SJCRH30 (cell line): ENCODE data around the gene MAML3. TPM values are rescaled to one million over a fixed set of nuclear protein-coding genes. Genes with fewer than 3 reads are reported as not detected.

Experiments used
- DNase-seq, 2 experiments: peaks; one replicate each; pipeline ENCODE4 v3.0.0-alpha.2; 2015 to 2020
- H3K27ac ChIP-seq: fragments of 250-450 bp; sonication (Bioruptor Pico); 2 replicates; pipeline ENCODE4 v1.5.1; 2020; ENCODE audit warnings: mild to moderate bottlenecking, moderate library complexity
- H3K27me3 ChIP-seq: fragments of 250-450 bp; sonication (Bioruptor Pico); 2 replicates; pipeline ENCODE4 v1.5.1; 2020; ENCODE audit warnings: mild to moderate bottlenecking, moderate library complexity
- H3K36me3 ChIP-seq: fragments of 250-450 bp; sonication (Bioruptor Pico); 2 replicates; pipeline ENCODE4 v1.5.1; 2020; ENCODE audit warnings: mild to moderate bottlenecking, moderate library complexity
- H3K4me1 ChIP-seq: fragments of 250-450 bp; sonication (Bioruptor Pico); 2 replicates; pipeline ENCODE4 v1.5.1; 2020; ENCODE audit warnings: mild to moderate bottlenecking, moderate library complexity
- H3K4me3 ChIP-seq: fragments of 250-450 bp; sonication (Bioruptor Pico); 2 replicates; pipeline ENCODE4 v1.5.1; 2020; ENCODE audit warnings: mild to moderate bottlenecking, moderate library complexity
- H3K9me3 ChIP-seq: fragments of 250-450 bp; sonication (Bioruptor Pico); replicated peaks from 2 replicates; pipeline ENCODE4 v1.5.1; 2020; ENCODE audit warnings: mild to moderate bottlenecking, moderate library complexity
- total RNA-seq: library from RNA; depleted of rRNA; stranded (reverse); fragments of >200 nt; shearing (Covaris generic); gene quantifications from 2 replicates; pipeline ENCODE4 v1.2.3, GENCODE V29; 2014

The MAML3 gene
- total RNA-seq, 1 experiment from 2014 or later = 0.42 TPM

GRCh38 chr4:139857021-139857420 lies 297.0 kb downstream of the MAML3 start:
- DNase-seq = peak; percentile 49 to 76
- H3K4me1 ChIP-seq = peaks cover 12% of the 10 kb centered on the region
- H3K9me3 ChIP-seq = no peaks in the 10 kb centered on the region
- no peak overlapping the region for H3K27ac ChIP-seq
- H3K27me3 ChIP-seq = no peaks in the 10 kb centered on the region
- no peaks in the 10 kb centered on the region for H3K36me3 ChIP-seq
- H3K4me3 ChIP-seq = no peak overlapping the region

GRCh38 chr4:139854668-139855403 lies 299.1 kb downstream of the MAML3 start:
- DNase-seq = no peak
- no peaks in the 10 kb centered on the region for H3K27me3 ChIP-seq
- no peak overlapping the region for H3K27ac ChIP-seq
- no peaks in the 10 kb centered on the region for H3K36me3 ChIP-seq
- H3K9me3 ChIP-seq = no peaks in the 10 kb centered on the region
- H3K4me3 ChIP-seq = no peak overlapping the region
- peaks cover 12% of the 10 kb centered on the region for H3K4me1 ChIP-seq

- Histone ChIP-seq H3K4me1 (peaks cover 12% of the 10 kb centered on the region), H3K4me3 (no peak overlapping the region), H3K9me3 (no peaks in the 10 kb centered on the region), H3K27ac (no peak overlapping the region), H3K27me3 (no peaks in the 10 kb centered on the region), H3K36me3 (no peaks in the 10 kb centered on the region)
- DNase-seq = no peak
Measured at GRCh38 chr4:139853309-139853708, 300.7 kb downstream of the MAML3 start.

- Histone ChIP-seq H3K27me3 (no peaks in the 10 kb centered on the region), H3K9me3 (no peaks in the 10 kb centered on the region), H3K27ac (no peak overlapping the region), H3K4me3 (no peak overlapping the region), H3K36me3 (no peaks in the 10 kb centered on the region), H3K4me1 (peaks cover 12% of the 10 kb centered on the region)
- DNase-seq = no peak
Measured at GRCh38 chr4:139852612-139853269, 301.2 kb downstream of the MAML3 start.

GRCh38 chr4:139851639-139852038 lies 302.3 kb downstream of the MAML3 start:
- DNase-seq = no peak
- Histone ChIP-seq H3K4me3 (no peak overlapping the region), H3K27ac (no peak overlapping the region), H3K9me3 (no peaks in the 10 kb centered on the region), H3K36me3 (no peaks in the 10 kb centered on the region), H3K4me1 (peaks cover 3% of the 10 kb centered on the region), H3K27me3 (no peaks in the 10 kb centered on the region)

- no peak overlapping the region for H3K27ac ChIP-seq
- no peak overlapping the region for H3K4me3 ChIP-seq
- H3K9me3 ChIP-seq = no peaks in the 10 kb centered on the region
- H3K4me1 ChIP-seq = no peaks in the 10 kb centered on the region
- H3K36me3 ChIP-seq = no peaks in the 10 kb centered on the region
- H3K27me3 ChIP-seq = no peaks in the 10 kb centered on the region
- DNase-seq = no peak
Measured at GRCh38 chr4:139851133-139851532, 302.9 kb downstream of the MAML3 start.

GRCh38 chr4:139849219-139849618 lies 304.8 kb downstream of the MAML3 start:
- H3K27me3 ChIP-seq = no peaks in the 10 kb centered on the region
- no peak overlapping the region for H3K4me3 ChIP-seq
- H3K4me1 ChIP-seq = no peaks in the 10 kb centered on the region
- no peak overlapping the region for H3K27ac ChIP-seq
- H3K36me3 ChIP-seq = no peaks in the 10 kb centered on the region
- no peak for DNase-seq
- no peaks in the 10 kb centered on the region for H3K9me3 ChIP-seq

- no peak overlapping the region for H3K27ac ChIP-seq
- no peaks in the 10 kb centered on the region for H3K27me3 ChIP-seq
- no peak for DNase-seq
- no peaks in the 10 kb centered on the region for H3K9me3 ChIP-seq
- no peaks in the 10 kb centered on the region for H3K4me1 ChIP-seq
- no peaks in the 10 kb centered on the region for H3K36me3 ChIP-seq
- H3K4me3 ChIP-seq = no peak overlapping the region
Measured at GRCh38 chr4:139848028-139848427, 306.0 kb downstream of the MAML3 start.

GRCh38 chr4:139847602-139848001 lies 306.4 kb downstream of the MAML3 start:
- Histone ChIP-seq H3K9me3 (no peaks in the 10 kb centered on the region), H3K27ac (no peak overlapping the region), H3K27me3 (no peaks in the 10 kb centered on the region), H3K4me3 (no peak overlapping the region), H3K4me1 (no peaks in the 10 kb centered on the region), H3K36me3 (no peaks in the 10 kb centered on the region)
- DNase-seq = no peak

GRCh38 chr4:139846766-139847165 lies 307.2 kb downstream of the MAML3 start:
- no peak overlapping the region for H3K4me3 ChIP-seq
- H3K9me3 ChIP-seq = no peaks in the 10 kb centered on the region
- no peak overlapping the region for H3K27ac ChIP-seq
- H3K27me3 ChIP-seq = no peaks in the 10 kb centered on the region
- no peaks in the 10 kb centered on the region for H3K36me3 ChIP-seq
- DNase-seq = no peak
- peaks cover 4% of the 10 kb centered on the region for H3K4me1 ChIP-seq

GRCh38 chr4:139845453-139846093 lies 308.4 kb downstream of the MAML3 start:
- Histone ChIP-seq H3K36me3 (no peaks in the 10 kb centered on the region), H3K4me1 (peaks cover 16% of the 10 kb centered on the region), H3K27ac (no peak overlapping the region), H3K27me3 (no peaks in the 10 kb centered on the region), H3K9me3 (no peaks in the 10 kb centered on the region), H3K4me3 (no peak overlapping the region)
- DNase-seq = no peak

GRCh38 chr4:139844459-139845036 lies 309.4 kb downstream of the MAML3 start:
- no peak for DNase-seq
- Histone ChIP-seq H3K27ac (no peak overlapping the region), H3K9me3 (no peaks in the 10 kb centered on the region), H3K4me1 (peaks cover 26% of the 10 kb centered on the region), H3K36me3 (no peaks in the 10 kb centered on the region), H3K4me3 (no peak overlapping the region), H3K27me3 (no peaks in the 10 kb centered on the region)

- DNase-seq = no peak
- no peaks in the 10 kb centered on the region for H3K36me3 ChIP-seq
- H3K4me1 ChIP-seq = peaks cover 31% of the 10 kb centered on the region
- H3K9me3 ChIP-seq = no peaks in the 10 kb centered on the region
- no peak overlapping the region for H3K27ac ChIP-seq
- no peaks in the 10 kb centered on the region for H3K27me3 ChIP-seq
- H3K4me3 ChIP-seq = no peak overlapping the region
Measured at GRCh38 chr4:139844057-139844456, 309.9 kb downstream of the MAML3 start.

GRCh38 chr4:139843641-139844040 lies 310.3 kb downstream of the MAML3 start:
- H3K4me1 ChIP-seq = peaks cover 35% of the 10 kb centered on the region

More at GRCh38 chr4:139843641-139844040, 310.3 kb downstream of the MAML3 start:
- H3K27ac ChIP-seq = no peak overlapping the region
- no peak for DNase-seq
- H3K4me3 ChIP-seq = no peak overlapping the region
- no peaks in the 10 kb centered on the region for H3K36me3 ChIP-seq
- no peaks in the 10 kb centered on the region for H3K9me3 ChIP-seq
- H3K27me3 ChIP-seq = no peaks in the 10 kb centered on the region
